Chondrocyte (in vitro differentiated cells): ENCODE measurements around the gene GH2. TPM values are rescaled to one million over a fixed set of nuclear protein-coding genes. Genes with fewer than 3 reads are reported as not detected.
A peak's percentile ranks its signal among the peaks of the same experiment; 100 is the strongest.

Experiments
- DNase-seq: peaks from one replicate; pipeline ENCODE4 v3.0.0; 2021; ENCODE audit warnings: mixed read lengths, low spot score
- H3K27ac Mint-ChIP-seq: one replicate; pipeline ENCODE4 v1.8.0; 2021; ENCODE audit warnings: mild to moderate bottlenecking, moderate library complexity, mixed read lengths; ENCODE audit not compliant: unreplicated experiment
- H3K27me3 Mint-ChIP-seq: 2 replicates; pipeline ENCODE4 v1.8.0; 2021; ENCODE audit warnings: low read depth, mixed read lengths
- H3K36me3 Mint-ChIP-seq: 2 replicates; pipeline ENCODE4 v1.8.0; 2021; ENCODE audit warnings: low read depth, mixed read lengths
- H3K4me1 Mint-ChIP-seq: 2 replicates; pipeline ENCODE4 v1.8.0; 2021; ENCODE audit warnings: low read depth, mild to moderate bottlenecking, mixed read lengths
- H3K4me3 Mint-ChIP-seq: one replicate; pipeline ENCODE4 v1.8.0; 2021; ENCODE audit warnings: mild to moderate bottlenecking, moderate library complexity, mixed read lengths; ENCODE audit not compliant: unreplicated experiment
- H3K9me3 Mint-ChIP-seq: 2 replicates; pipeline ENCODE4 v1.8.0; 2021; ENCODE audit warnings: low read depth, mixed read lengths
- total RNA-seq: library from RNA; stranded (reverse); gene quantifications from 3 replicates; pipeline ENCODE4 v1.2.1, GENCODE V29; 2021
- TF ChIP-seq, protein P1 (sequence below): fragments of 200-600 bp; sonication (generic); IDR thresholded peaks from 2 replicates; pipeline ENCODE4 v1.5.0; 2021; ENCODE audit warnings: antibody characterized with exemption, mild to moderate bottlenecking, moderate library complexity

Gene GH2
- total RNA-seq, 1 donor from 2014 or later = not detected

DNA sequence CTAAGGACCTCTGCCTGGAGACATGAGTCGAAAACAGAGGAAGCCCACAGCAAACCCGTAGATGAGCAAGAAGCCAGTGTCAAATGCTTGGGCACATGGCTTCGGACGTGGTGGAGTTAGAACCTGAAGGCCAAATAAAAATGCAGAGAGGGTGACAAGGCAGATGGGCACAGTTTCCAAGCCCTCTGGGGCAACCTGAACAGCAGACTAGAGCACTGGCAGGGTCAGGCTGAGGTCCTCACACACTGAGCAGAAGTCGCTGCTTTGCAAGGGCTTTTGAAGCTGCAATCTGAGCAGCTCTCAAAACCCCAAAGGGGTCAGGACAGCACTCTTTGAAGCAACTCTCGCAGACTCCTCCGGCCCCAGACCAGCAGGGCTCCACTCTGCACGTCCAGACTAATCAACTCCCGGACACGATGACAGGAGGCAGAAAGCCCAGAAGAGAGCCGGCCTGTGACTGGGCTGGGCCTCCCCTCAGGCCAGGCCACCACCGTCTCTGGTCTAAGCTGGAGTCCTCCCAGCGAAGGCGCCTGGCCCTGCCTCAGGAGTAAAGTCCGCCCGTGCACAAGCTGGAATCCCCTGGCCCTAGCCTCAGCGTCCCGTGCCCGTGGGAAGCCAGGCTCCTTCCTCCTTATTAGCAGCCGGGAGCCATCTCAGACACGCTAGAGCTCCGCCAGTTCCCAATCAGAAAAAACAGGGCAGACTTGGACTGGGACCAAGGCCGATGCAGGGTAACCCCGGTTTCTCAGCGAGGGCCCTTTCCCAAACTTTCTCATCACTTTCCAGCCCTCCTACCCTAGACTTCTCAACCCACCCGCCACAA lies 40.2 kb downstream of the GH2 start:
- peak overlapping the region; percentile 93 for H3K27ac Mint-ChIP-seq
- peaks cover 31% of the 10 kb centered on the region for H3K4me1 Mint-ChIP-seq
- no peaks in the 10 kb centered on the region for H3K27me3 Mint-ChIP-seq
- no peaks in the 10 kb centered on the region for H3K9me3 Mint-ChIP-seq
- no peaks in the 10 kb centered on the region for H3K36me3 Mint-ChIP-seq
- TF ChIP-seq, protein P1, sequence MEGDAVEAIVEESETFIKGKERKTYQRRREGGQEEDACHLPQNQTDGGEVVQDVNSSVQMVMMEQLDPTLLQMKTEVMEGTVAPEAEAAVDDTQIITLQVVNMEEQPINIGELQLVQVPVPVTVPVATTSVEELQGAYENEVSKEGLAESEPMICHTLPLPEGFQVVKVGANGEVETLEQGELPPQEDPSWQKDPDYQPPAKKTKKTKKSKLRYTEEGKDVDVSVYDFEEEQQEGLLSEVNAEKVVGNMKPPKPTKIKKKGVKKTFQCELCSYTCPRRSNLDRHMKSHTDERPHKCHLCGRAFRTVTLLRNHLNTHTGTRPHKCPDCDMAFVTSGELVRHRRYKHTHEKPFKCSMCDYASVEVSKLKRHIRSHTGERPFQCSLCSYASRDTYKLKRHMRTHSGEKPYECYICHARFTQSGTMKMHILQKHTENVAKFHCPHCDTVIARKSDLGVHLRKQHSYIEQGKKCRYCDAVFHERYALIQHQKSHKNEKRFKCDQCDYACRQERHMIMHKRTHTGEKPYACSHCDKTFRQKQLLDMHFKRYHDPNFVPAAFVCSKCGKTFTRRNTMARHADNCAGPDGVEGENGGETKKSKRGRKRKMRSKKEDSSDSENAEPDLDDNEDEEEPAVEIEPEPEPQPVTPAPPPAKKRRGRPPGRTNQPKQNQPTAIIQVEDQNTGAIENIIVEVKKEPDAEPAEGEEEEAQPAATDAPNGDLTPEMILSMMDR = peak; percentile 6
- H3K4me3 Mint-ChIP-seq = peak overlapping the region; percentile 93
- DNase-seq = no peak

- no peak for DNase-seq
- Mint-ChIP-seq H3K27ac (peak overlapping the region; percentile 93), H3K4me1 (peaks cover 31% of the 10 kb centered on the region), H3K36me3 (peaks cover 2% of the 10 kb centered on the region), H3K9me3 (no peaks in the 10 kb centered on the region), H3K4me3 (peak overlapping the region; percentile 93), H3K27me3 (no peaks in the 10 kb centered on the region)
- TF ChIP-seq, protein P1 = no peak
Observed at GRCh38 chr17:63840591-63841349, 41.0 kb downstream of the GH2 start.

GRCh38 chr17:63838631-63839171 lies 43.0 kb downstream of the GH2 start:
- Mint-ChIP-seq H3K36me3 (peaks cover 6% of the 10 kb centered on the region), H3K4me1 (peaks cover 28% of the 10 kb centered on the region), H3K27ac (no peak overlapping the region), H3K4me3 (no peak overlapping the region), H3K27me3 (no peaks in the 10 kb centered on the region), H3K9me3 (no peaks in the 10 kb centered on the region)
- TF ChIP-seq, protein P1 = no peak
- no peak for DNase-seq

- H3K4me1 Mint-ChIP-seq = peaks cover 25% of the 10 kb centered on the region
- H3K36me3 Mint-ChIP-seq = peaks cover 6% of the 10 kb centered on the region
- no peaks in the 10 kb centered on the region for H3K27me3 Mint-ChIP-seq
- no peak overlapping the region for H3K4me3 Mint-ChIP-seq
- no peaks in the 10 kb centered on the region for H3K9me3 Mint-ChIP-seq
- peak overlapping the region; percentile 57 for H3K27ac Mint-ChIP-seq
- TF ChIP-seq, protein P1 = no peak
- no peak for DNase-seq
Observed at GRCh38 chr17:63837962-63838600, 43.7 kb downstream of the GH2 start.

- H3K9me3 Mint-ChIP-seq = no peaks in the 10 kb centered on the region
- H3K4me1 Mint-ChIP-seq = peaks cover 25% of the 10 kb centered on the region
- H3K27ac Mint-ChIP-seq = no peak overlapping the region
- TF ChIP-seq, protein P1 = no peak
- H3K4me3 Mint-ChIP-seq = no peak overlapping the region
- H3K36me3 Mint-ChIP-seq = peaks cover 7% of the 10 kb centered on the region
- H3K27me3 Mint-ChIP-seq = no peaks in the 10 kb centered on the region
- no peak for DNase-seq
Observed at GRCh38 chr17:63837480-63837879, 44.3 kb downstream of the GH2 start.
